ENCODE data around the gene SAFB.
A peak's percentile ranks its signal among the peaks of the same experiment; 100 is the strongest.
"Not testable (repeated sequence)": the region's sequence is repeated elsewhere in the genome, so short reads cannot be mapped to it uniquely, and the experiment has no call there.

Gene SAFB

GRCh38 chr19:5688262-5688881 lies 65.5 kb downstream of the SAFB start:
- not testable (repeated sequence) for DNase-seq

DNA sequence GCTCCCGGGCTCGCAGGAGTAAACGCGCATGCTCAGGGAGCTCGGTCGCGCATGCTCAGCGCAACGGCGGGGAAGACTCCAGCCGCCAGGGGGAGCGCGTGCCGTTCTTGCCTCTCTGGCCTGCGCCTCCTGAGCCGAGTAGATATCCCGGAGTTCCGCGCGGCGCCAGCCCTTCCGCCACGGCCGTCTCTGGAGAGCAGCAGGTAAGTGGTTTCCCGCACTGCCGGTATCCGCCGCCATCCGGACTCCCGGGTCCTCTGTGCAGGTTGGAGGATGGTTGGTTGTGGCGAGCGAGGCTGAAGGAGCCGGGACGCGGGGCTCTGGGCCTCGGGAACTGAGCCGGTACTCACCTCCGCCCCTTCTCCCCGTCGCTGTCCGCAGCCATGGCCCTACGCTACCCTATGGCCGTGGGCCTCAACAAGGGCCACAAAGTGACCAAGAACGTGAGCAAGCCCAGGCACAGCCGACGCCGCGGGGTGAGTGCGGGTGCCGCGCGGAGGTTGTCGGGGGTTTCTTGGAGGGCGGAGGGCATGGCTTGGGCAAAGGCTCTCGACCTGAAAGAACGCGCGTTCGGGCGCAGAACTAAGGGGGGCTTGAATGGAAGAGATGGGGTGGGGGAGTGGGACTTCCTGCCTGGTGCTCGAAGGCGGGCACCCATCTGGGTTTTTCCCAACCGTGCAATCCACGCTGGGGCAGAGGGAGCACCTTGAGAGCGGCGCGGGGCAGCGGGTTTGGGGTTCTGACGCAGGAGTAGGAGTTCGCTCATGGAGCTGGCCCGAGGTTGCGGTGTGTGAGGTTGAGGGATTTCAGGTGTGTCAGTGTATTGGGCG lies 67.5 kb downstream of the SAFB start, which contains the start of gene RPL36:
TSS of gene RPL36 (plus strand) at position 171 of the 830 bp plus-strand sequence. CDS start at position 384, 213 bp downstream.
- peak; percentile 99 for DNase-seq

GRCh38 chr19:5690955-5691821 lies 68.3 kb downstream of the SAFB start:
- peak; percentile 86 for DNase-seq

GRCh38 chr19:5691822-5692722 lies 69.2 kb downstream of the SAFB start:
- no peak for DNase-seq

- DNase-seq: no peak
These were observed 69.9 kb downstream of the SAFB start for GRCh38 chr19:5692723-5693194.

GRCh38 chr19:5693195-5694166 lies 70.6 kb downstream of the SAFB start:
- no peak for DNase-seq

DNA sequence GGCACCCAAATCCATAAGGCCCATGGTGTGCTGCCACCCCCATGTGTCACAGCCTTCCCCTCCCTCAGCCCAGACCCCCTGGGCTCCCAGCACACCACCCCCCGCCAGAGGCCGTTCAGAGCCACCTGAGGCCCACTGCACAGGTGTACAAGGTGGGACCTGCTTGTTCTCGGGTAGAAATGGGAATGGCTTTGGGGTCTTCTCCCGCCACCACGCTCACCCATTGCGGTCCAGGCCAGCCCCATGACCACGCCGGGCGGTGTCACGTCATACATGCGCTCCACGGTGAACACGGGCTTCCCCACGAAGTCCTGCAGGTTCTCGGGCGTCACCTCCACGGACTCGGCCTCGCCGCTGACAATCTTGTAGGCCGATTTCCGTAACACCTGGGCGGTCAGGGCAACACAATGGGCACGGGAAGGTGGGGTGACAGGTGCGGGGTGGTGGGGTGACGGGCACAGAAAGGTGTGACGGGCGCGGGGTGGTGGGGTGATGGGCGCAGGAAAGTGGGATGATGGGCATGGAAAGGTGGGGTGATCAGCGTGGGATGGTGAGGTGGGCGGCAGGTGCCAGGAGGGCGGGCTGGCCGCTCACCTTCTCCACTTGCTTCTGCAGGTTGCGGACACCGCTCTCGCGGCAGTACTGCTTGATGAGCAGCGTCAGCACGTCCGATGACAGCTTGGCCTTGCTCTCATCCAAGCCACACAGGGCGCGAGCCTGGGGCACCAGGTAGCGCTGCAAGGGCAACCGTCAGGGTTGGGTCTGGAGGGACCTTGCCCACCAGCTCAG lies 71.5 kb downstream of the SAFB start:
- no peak for DNase-seq

GRCh38 chr19:5694956-5695648 lies 72.2 kb downstream of the SAFB start:
- no peak for DNase-seq

GRCh38 chr19:5695649-5696195 lies 72.8 kb downstream of the SAFB start:
- no peak for DNase-seq

DNA sequence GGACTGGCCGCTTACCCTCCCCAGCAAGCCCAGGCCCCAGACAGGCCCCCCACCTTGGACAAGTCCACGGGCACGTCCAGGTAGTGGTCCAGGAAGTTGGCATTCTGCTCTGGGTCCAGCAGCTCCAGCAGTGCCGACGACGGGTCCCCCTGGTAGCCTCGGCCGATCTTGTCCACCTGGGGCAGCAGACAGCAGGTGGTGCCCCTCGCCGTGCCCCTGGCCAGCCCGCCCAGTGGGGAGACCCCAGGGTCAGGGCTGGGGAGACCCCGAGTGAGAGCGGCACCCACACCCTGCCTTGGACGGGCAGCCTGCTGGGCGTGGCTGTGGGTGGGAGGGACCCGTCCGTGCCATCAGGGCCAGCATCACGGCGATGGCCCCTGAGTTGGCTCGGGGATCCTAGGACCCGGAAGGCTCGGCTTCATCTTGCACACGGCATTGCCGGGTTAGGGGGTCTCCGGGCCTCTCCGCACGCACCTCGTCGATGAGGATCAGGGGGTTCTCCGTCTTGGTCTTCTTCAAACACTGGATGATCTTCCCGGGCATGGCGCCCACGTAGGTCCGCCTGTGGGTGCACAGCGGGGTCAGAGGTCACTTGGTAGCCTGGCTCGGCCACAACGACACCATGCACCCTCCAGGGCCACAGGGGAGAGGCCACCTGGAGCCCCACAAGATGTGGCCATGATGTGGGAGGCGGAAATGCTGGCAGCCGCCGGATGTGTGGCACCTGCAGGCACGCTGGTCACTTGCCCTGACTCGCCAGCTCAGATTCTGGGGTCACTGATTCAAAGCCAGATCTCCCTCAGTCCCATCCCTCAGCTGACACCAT lies 73.5 kb downstream of the SAFB start:
- no peak for DNase-seq

DNA sequence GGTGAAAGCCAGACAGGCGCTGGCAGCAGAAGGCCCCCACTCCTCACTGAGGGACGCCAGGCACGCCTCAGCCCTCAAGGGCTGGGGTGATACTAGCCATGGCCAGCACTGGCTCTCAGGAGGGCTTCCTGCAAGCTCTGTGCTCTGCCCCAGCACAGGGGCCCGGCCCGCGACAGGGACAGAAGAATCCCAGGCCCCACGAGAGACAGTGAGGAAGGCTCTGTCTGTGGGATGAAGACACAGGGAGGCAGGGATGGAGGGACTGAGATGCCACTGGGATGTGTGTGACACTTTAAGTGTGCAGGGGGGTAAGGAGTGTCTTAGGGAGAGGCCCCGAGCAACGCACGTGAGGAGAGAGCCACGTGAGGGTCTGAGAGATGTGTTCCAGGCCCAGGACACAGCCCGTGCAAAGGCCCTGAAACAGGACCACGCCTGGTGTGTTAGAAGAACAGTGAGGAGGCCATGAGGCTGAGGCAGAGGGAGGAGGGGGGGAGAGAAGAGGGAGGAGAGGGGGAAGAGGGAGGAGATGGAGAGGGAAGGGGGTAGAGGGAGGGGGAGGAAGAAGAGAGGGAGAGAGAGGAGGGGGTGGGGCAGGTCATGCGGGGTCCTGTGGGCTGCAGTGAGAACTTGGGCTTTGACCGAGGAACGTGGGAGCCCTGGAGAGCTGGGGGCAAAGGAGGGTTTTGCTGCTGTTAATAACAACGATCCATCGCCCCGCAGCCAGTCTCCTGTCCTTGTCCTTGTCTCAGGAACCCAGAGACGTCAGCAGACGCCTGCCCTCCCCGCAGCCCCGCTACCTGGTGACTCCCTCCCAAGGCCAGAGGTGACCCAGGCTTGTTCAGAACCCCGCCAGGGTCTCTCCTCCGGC lies 74.4 kb downstream of the SAFB start:
- DNase-seq: no peak

DNA sequence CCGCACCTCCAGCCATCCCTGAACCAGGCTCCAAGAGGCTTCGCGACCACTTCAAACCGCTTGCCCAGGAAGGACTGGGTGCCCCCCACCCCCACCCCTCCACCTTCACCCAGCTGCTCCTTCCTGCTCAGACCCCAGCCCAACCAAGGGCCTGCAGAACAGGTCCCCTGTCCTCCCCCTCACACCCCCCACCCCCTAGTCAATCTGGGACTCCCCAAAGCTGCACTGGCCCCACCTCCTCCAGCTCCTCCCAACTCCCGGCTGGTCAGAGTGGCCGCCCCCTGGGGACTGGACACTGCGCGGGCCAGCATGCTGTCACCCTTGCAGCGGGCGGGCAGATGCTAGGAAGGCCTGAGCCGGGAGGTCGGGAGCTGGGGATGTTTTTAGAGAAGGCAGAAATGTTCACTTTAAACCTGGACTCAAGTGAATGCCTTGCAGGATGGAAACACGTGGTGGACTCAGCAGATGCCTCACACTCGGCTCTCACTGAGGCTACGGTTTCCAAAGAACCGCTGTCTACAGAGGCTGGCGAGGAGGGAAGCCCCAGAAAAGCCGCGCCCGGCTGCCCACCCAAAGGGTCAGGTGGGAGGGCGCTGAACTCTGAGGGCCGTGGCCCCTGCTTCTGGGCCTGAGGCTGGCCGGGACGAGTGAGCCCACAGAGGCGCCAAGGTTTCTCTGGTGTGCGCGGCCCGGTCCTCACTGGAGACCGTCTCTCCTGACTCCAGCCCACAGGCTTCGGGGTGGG lies 75.2 kb downstream of the SAFB start:
- no peak for DNase-seq

DNA sequence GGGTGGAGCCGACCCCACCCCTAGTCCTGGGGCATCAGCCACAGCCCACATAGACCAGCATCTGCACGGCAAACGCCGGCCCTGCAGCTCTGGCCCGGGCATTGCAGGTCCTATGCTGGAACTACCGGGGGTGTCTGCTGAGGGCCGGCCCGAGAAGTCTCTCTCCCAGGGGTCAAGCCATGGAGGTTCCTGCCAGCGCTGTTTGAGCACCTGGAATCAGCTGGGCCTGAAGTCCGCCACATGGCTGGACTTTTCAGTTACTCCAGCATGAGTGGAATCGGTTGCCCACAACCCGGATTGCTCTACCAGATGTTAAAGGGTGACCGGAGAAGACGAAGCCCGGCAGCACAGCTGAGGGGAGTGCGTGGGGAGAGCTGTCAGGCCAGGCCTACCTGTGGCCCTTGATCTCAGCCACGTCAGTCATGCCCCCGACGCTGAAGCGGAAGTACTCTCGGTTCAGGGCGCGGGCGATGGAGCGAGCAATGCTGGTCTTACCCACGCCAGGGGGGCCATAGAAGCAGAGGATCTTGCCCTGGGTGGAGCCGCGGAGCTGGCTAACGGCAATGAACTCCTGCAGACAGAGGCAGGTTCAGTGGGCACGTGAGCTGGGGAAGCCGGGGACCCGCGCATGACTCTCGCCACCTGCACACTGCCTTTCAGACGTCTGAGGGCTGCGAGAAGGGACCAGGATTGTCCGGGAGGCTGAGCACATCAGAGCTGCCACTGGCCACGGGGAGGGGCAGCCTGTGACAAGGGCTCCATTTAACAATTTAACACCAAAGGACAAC lies 75.9 kb downstream of the SAFB start:
- DNase-seq: no peak

DNA sequence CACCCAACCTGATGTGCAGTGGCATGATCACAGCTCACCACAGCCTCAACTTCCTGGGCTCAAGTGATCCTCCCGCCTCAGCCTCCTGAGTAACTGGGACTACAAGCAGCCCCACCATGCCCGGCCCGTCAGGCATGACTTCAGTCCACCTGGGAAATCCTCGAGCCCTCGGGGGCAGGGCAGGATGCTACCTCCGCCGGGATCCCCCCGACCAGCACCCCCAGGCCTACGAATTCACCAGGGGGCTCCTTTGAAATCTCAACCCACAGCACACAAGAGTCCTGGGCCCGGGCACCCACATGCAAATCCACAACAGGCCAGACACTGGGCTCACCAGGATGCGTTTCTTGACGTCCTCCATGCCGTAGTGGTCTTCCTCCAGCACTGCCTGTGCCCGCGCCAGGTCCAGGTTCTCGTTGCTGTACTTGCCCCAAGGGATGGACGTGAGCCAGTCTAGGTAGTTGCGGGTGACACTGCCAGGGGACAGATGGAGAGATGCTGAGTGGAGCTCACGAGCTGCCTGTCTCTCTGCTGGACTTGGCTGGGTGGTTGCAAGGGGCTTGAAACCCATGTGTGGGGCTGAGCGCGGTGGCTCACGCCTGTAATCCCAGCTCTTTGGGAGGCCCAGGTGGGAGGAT lies 77.7 kb downstream of the SAFB start:
- no peak for DNase-seq

DNA sequence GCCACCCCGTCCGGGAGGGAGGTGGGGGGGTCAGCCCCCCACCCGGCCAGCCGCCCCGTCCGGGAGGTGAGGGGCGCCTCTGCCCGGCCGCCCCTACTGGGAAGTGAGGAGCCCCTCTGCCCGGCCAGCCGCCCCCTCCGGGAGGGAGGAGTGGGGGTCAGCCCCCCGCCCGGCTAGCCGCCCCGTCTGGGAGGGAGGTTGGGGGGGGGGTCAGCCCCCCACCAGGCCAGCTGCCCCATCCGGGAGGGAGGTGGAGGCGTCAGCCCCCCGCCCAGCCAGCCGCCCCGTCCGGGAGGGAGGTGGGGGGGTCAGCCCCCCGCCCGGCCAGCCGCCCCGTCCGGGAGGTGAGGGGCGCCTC lies 79.1 kb downstream of the SAFB start:
- DNase-seq: not testable (repeated sequence)

Data from activated effector memory CD4-positive, alpha-beta T cell treated with anti-CD3 and anti-CD28 coated beads, Interleukin-2, amount 50 U/mL, for 16 hours (primary cell).